GM21423 (cell line): ENCODE results near the gene ENO4.

Experiments
- ATAC-seq: cut with Tn5 transposase; IDR thresholded peaks from one replicate; pipeline ENCODE4 v1.9.1; 2021; ENCODE audit warnings: mild to moderate bottlenecking, moderate library complexity; ENCODE audit not compliant: unreplicated experiment

The ENO4 gene, protein sequence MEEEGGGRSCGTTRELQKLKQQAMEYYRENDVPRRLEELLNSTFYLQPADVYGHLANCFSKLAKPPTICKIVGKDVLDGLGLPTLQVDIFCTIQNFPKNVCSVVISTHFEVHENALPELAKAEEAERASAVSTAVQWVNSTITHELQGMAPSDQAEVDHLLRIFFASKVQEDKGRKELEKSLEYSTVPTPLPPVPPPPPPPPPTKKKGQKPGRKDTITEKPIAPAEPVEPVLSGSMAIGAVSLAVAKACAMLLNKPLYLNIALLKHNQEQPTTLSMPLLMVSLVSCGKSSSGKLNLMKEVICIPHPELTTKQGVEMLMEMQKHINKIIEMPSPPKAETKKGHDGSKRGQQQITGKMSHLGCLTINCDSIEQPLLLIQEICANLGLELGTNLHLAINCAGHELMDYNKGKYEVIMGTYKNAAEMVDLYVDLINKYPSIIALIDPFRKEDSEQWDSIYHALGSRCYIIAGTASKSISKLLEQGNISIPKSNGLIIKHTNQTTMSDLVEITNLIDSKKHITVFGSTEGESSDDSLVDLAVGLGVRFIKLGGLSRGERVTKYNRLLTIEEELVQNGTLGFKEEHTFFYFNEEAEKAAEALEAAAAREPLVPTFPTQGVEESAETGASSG

DNA sequence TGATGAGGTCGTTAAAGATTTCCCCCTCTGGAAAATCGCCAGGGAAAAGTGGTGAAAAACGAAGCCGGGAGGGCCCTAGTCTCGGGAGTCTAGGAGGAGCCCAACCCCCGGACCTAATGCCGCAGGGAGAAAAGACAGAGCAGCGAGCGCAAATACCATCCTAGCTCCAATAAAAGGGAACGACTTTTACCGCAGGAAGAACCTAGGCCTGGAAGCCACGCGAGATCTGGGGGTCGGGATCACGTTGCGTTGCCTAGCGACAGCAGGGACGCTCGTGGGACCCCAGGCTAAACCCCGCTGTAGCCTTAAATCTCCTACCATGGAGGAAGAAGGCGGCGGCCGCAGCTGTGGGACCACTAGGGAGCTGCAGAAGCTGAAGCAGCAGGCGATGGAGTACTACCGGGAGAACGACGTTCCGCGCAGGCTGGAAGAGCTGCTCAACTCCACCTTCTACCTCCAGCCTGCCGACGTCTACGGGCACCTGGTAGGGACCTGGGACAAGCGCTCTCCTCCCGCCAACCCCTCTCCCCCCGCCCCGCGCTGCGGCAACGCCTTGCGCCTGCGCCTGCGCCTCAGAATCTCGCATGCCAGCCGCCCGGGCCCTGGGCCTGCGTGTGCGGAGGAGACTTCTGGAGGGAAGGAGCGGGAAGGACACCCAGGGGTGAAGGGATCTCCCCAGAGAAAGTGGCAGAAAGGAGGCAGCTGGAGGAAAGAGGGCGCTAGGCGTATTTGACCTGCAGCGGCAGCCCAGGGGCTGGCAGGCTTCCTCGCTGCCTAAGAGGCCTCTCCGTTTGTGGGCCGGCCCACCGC is at the start of gene ENO4:
Gene ENO4, plus strand, starts transcription at position 252 of the 810 bp plus-strand sequence. Its CDS starts 68 bp downstream, at position 320.
- ATAC-seq = peak; percentile 49

- no peak for ATAC-seq
These were observed 48.9 kb upstream of the ENO4 start for GRCh38 chr10:116800286-116800929.

DNA sequence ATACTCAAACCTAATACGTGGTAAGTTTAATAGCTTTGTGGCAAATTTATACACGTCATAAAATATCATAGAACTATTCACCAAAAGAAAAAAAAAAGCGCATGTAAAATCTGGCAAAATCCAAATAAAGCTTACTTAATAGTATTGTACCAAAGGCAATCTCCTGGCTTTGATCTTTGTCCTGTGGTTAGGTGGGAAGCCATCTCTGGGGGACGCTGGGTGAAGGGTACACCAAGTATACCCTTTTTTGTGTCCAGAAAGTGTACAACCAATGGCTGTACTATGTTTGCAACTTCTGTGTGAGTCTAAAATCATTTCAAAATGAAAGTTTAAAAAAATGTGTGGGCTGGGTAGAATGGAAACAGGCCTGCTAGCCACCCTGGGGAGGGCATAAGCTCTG is 47.6 kb upstream of the ENO4 start:
- ATAC-seq = no peak

- no peak for ATAC-seq
These were observed 46.8 kb upstream of the ENO4 start for GRCh38 chr10:116802474-116802873.

DNA sequence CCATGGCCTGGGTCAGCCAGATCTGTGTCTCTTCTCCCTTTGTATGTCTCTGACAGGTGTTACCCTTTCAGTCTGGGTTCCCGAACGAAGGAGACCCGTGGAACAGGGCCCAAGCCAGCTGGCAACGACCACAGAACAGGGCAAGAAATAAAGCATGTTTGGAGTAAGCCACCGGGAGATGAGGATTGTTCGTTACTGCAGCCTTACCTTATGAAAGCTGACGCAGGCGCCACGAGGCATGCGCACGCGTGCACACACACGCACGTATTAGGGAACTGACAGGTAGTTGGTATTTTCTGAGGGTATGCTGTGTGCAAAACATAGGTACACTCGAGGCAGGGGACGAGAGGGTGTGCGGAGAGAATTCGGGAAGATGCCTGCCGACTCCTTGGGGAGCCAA is 46.4 kb upstream of the ENO4 start:
- no peak for ATAC-seq

GRCh38 chr10:116803451-116804249 is 45.6 kb upstream of the ENO4 start:
- ATAC-seq = no peak

GRCh38 chr10:116808706-116809105 is 40.6 kb upstream of the ENO4 start:
- ATAC-seq = no peak

GRCh38 chr10:116809483-116810119 is 39.7 kb upstream of the ENO4 start:
- no peak for ATAC-seq

DNA sequence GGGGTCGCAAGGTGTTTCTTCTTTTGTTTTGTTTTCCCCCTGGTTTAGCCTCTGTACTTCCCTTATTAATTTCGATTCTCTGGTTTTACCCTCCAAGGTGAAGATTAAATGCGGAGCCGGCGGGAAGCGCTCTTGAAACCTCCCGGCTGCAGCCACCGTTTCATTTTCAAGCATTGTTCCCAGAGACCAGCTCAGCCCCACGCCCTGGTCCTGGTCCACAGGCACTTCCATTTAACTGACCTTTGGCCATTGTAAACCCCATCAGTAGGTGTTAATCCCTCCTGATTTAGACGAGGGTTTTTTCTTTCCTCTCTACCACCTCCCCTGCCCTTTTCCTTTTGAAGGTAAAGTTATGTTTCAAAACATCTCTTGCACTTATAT is 39.2 kb upstream of the ENO4 start:
- ATAC-seq = no peak

DNA sequence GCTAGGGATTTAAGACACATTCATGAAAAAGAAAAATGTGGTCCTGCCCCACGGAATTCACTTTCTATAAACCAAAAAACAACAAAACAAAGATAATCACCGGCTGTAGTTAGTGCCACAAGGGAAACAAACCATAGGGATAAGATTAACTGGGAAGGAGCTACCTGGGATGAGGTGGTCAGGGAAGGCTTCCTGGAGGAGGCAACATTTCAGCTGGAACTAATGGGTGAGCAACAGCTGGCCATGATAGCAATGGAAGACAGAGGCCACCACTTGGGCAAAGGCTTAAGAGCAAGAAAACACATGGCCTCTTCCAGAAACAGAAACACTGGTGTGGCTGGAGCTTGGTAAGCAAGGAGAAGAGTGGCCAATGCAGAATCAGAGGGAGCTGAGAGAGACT is 38.4 kb upstream of the ENO4 start:
- no peak for ATAC-seq

DNA sequence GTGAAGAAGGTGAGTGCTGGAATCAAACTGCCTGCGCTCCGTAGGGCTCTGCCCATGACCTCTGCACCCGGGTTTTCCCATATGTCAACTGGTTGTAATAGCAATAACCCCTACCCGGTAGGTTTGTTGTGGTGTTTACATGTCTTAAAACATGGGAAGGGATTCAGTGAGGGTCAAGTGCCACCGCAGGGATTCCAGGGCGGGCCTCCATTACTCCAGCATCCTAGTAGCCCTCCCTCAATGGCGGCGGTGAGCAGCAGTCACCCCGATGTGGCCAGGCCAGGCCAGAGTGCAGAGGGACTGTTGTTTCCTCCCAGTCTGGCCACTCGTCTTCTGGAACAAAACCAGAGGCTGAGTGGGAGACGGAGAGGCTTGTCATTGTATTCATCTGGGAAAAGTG is 37.6 kb upstream of the ENO4 start:
- ATAC-seq = no peak

DNA sequence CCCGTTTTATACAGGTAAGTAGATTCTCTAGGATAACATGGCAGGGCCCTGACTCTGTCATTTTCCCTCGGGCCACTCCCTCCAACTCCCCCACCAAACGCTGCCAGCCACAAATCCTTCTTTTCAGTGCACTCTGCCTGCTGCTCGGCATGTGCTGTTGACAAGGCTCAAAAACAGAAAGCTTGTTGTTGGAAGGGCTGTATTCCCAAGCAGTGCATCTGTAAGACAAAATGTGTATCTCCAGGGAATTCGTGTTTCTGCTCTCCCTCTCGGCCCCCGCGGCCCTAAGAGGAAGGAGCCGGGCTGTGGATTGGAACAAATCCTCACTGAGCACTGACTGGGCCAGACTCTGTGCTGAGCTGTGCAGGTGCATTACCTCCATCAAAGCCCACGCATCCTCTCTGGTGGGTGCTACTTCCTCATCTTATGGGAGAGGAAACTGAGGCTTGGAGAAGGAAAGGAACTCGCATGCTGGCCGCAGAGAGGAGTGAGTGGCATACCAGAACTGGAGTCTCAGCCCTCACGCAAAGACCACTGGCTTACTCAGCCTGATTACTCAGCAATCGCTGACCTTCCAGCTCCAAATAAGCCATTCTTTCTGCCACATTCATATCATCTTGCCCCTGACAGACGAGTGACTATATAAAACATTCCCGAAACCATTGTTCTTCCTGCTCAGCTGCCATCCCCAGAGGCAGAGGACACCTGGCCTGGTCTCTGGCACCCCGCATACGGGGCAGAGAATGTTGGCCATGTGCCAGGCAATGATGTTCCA is 33.5 kb upstream of the ENO4 start:
- no peak for ATAC-seq

DNA sequence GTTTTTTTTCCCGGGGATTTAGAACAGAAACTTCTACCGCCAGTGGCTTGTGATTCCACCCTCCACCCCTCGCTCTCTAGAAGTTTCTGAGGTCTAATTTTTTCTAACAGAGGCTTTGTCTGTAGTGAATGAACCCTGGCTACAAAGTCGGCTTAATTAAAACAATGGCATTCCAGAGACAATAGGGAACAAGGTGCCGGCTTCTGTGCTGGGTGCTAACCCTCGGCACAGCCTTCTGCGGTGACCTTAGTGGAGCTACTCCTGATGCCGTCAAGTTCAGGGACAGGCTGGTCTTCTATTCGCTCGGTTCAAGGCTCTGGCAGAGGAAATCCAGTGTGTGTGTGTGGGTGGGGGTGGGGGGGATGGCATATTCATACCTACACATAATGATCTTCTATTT is 32.1 kb upstream of the ENO4 start:
- ATAC-seq = no peak

- ATAC-seq = no peak
These were observed 31.4 kb upstream of the ENO4 start for GRCh38 chr10:116817780-116818343.

DNA sequence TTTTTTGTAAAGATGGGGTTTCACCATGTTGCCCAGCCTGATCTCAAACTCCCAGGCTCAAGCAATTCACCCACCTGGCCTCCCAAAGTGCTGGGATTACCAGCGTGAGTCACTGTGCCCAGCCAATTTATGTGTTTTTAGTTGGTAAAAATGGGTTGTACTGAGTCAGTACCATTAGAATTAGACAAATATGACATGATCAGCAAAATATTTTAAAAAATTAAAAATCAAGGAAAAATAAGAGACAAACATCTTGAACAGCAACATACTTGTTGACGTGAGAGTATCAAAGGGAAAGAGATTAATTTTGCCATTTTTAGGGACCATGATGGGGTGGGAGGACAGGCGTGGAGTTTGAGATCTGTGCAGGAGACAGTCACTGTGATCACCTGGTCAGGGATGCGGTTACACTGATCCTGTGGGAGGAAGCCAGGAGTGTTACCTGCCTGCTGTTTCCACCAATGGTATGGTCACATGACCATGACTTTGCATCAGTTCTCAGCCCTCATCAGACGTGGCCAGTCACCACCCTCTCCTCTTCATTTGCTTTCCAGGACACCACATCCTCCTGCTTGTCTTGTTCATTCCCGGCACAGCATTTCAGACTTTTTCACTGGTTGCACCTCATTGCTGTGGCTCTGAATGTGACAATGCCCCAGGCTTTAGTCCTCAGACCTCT is 29.2 kb upstream of the ENO4 start:
- no peak for ATAC-seq

GRCh38 chr10:116825901-116826300 is 23.4 kb upstream of the ENO4 start:
- ATAC-seq = no peak

- no peak for ATAC-seq
These were observed 22.5 kb upstream of the ENO4 start for GRCh38 chr10:116826803-116827202.

DNA sequence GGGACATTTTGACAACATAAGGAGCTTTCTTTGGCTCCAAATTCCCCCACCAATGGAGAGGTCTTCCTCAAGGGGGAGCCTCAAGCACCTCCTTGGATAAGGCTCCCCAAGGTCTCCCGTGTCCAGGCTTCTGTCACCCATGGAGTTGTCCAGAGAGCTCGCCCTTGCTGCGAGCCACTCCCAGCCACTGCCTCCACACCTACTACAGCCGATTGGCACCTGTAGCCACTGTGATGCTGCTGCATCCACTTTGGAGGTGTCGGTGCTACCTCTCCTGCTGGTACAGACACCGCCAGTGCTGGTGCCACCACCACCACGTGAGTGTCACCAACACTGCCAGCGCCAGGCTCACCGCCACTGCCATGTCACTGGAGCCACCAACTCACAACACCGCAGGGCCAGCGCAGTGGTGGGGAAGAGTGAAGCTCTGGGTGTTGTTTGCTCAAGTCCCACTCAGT is 22.1 kb upstream of the ENO4 start:
- no peak for ATAC-seq
